Smooth muscle cell (in vitro differentiated cells): ENCODE data around the gene RPP40. TPM values are rescaled to one million over a fixed set of nuclear protein-coding genes. Genes with fewer than 3 reads are reported as not detected.

Experiments used
- DNase-seq: peaks from one replicate; lab custom pipeline; 2025; ENCODE audit not compliant: unreplicated experiment; lab: John Stamatoyannopoulos, UW
- H2AFZ ChIP-seq: fragments of 200-600 bp; sonication (generic); 2 replicates; pipeline ENCODE4 v1.6.0; 2016; ENCODE audit warnings: antibody characterized with exemption, low read depth, mild to moderate bottlenecking
- H3F3A ChIP-seq: fragments of 200-600 bp; sonication (generic); 2 replicates; pipeline ENCODE4 v1.6.0; 2017; ENCODE audit warnings: antibody characterized with exemption, low read depth
- H3K27ac ChIP-seq: fragments of 200-600 bp; sonication (generic); 2 replicates; pipeline ENCODE4 v1.5.1; 2016; ENCODE audit warnings: low read depth, mild to moderate bottlenecking
- H3K27me3 ChIP-seq: fragments of 200-600 bp; sonication (generic); 2 replicates; pipeline ENCODE4 v1.6.1; 2016; ENCODE audit warnings: low read depth, mild to moderate bottlenecking
- H3K36me3 ChIP-seq: fragments of 200-600 bp; sonication (generic); 2 replicates; pipeline ENCODE4 v1.5.1; 2016; ENCODE audit warnings: low read depth
- H3K4me1 ChIP-seq: fragments of 200-600 bp; sonication (generic); 2 replicates; pipeline ENCODE4 v1.5.1; 2016; ENCODE audit warnings: low read depth
- H3K4me2 ChIP-seq: fragments of 200-600 bp; sonication (generic); 2 replicates; pipeline ENCODE4 v1.6.0; 2016; ENCODE audit warnings: mild to moderate bottlenecking
- H3K4me3 ChIP-seq: fragments of 200-600 bp; sonication (generic); 2 replicates; pipeline ENCODE4 v1.5.1; 2016; ENCODE audit warnings: mild to moderate bottlenecking
- H3K79me2 ChIP-seq: fragments of 200-600 bp; sonication (generic); 2 replicates; pipeline ENCODE4 v1.6.0; 2016; ENCODE audit warnings: low read depth, mild to moderate bottlenecking
- H3K9ac ChIP-seq: fragments of 200-600 bp; sonication (generic); 2 replicates; pipeline ENCODE4 v1.6.0; 2016; ENCODE audit warnings: low read depth
- H3K9me3 ChIP-seq: fragments of 200-600 bp; sonication (generic); replicated peaks from 2 replicates; pipeline ENCODE4 v1.5.1; 2016; ENCODE audit warnings: low read depth
- H4K20me1 ChIP-seq: fragments of 200-600 bp; sonication (generic); 2 replicates; pipeline ENCODE4 v1.6.0; 2016; ENCODE audit warnings: low read depth
- WGBS: methylation state at CpG from one replicate; pipeline ENCODE4 v1.1.7; 2016; ENCODE audit warnings: low lambda C conversion rate; 5-methylcytosine and 5-hydroxymethylcytosine counted together
- polyA plus RNA-seq: library from polyadenylated mRNA; unstranded; fragments of >200 nt; fragmentation: Nextera tagmentation; extraction: Ambion mirVana; gene quantifications from 2 replicates; pipeline ENCODE4 v1.2.1, GENCODE V29; 2016
- total RNA-seq: library from RNA; depleted of rRNA; stranded (reverse); fragments of >200 nt; gene quantifications from 2 replicates; pipeline ENCODE4 v1.2.3, GENCODE V29; 2014
- TF ChIP-seq, protein P1 (sequence below): fragments of 200-600 bp; sonication (generic); IDR thresholded peaks from 2 replicates; pipeline ENCODE4 v1.5.1; 2017; ENCODE audit warnings: borderline replicate concordance, mild to moderate bottlenecking, antibody characterized with exemption; ENCODE audit not compliant: insufficient read depth, poor library complexity, severe bottlenecking

The RPP40 gene
- total and polyA plus RNA-seq, 2 experiments from 2014 or later: 6.7 to 7.7 TPM

DNA sequence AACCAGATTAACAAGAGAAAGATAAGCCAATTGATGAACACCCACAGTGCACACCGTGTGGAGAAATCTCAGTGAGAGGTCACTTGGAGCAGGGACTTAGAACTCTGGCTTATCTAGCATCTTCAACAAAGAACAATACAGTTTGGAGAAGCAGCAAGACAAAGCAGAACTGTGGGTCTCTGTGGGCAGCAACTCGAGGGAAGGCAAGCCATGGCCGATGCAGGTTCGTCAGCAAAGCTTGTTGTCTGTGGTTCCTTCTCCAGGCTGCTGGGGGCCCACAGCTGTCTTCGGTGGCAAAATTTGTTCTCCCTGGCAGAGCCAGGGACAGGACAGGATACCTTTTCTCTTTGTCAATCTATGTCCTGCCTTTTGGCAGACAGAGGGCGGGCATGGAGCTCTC lies 22.1 kb downstream of the RPP40 start:
- no peak for DNase-seq
- TF ChIP-seq, protein P1, sequence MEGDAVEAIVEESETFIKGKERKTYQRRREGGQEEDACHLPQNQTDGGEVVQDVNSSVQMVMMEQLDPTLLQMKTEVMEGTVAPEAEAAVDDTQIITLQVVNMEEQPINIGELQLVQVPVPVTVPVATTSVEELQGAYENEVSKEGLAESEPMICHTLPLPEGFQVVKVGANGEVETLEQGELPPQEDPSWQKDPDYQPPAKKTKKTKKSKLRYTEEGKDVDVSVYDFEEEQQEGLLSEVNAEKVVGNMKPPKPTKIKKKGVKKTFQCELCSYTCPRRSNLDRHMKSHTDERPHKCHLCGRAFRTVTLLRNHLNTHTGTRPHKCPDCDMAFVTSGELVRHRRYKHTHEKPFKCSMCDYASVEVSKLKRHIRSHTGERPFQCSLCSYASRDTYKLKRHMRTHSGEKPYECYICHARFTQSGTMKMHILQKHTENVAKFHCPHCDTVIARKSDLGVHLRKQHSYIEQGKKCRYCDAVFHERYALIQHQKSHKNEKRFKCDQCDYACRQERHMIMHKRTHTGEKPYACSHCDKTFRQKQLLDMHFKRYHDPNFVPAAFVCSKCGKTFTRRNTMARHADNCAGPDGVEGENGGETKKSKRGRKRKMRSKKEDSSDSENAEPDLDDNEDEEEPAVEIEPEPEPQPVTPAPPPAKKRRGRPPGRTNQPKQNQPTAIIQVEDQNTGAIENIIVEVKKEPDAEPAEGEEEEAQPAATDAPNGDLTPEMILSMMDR: no peak
- H4K20me1 ChIP-seq: no peaks in the 10 kb centered on the region
- no peaks in the 10 kb centered on the region for H3K27me3 ChIP-seq
- H3K4me2 ChIP-seq: no peak overlapping the region
- H2AFZ ChIP-seq: no peak overlapping the region
- H3K79me2 ChIP-seq: no peaks in the 10 kb centered on the region
- no peaks in the 10 kb centered on the region for H3K36me3 ChIP-seq
- H3K4me3 ChIP-seq: no peak overlapping the region
- no peaks in the 10 kb centered on the region for H3K9me3 ChIP-seq
- 77% methylated on average over 6 of the region's 6 CpGs for WGBS
- H3K27ac ChIP-seq: no peak overlapping the region
- H3K9ac ChIP-seq: no peak overlapping the region
- no peaks in the 10 kb centered on the region for H3F3A ChIP-seq
- H3K4me1 ChIP-seq: no peaks in the 10 kb centered on the region

DNA sequence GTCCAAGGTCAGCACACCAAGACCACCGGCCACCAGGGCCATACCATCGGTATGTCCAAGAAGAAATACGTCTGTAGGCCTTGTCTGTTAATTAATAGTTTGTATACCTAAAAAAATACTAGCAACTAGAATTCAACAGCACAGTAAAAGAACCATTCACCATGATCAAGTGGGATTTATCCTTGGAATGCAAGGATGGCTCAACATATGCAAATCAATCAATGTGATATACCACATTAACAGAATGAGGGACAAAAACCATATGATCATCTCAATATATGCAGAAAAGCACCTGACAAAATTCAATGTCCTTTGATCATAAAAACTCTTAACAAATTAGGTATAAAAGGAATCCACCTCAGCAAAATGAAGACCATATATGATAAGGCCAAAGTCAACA lies 24.4 kb downstream of the RPP40 start:
- Histone ChIP-seq H4K20me1 (no peaks in the 10 kb centered on the region), H3K36me3 (no peaks in the 10 kb centered on the region), H3K79me2 (no peaks in the 10 kb centered on the region), H3F3A (no peaks in the 10 kb centered on the region), H2AFZ (no peak overlapping the region), H3K9me3 (no peaks in the 10 kb centered on the region), H3K27me3 (no peaks in the 10 kb centered on the region), H3K4me1 (peaks cover 4% of the 10 kb centered on the region), H3K9ac (no peak overlapping the region), H3K4me3 (no peak overlapping the region), H3K4me2 (no peak overlapping the region), H3K27ac (no peak overlapping the region)
- no peak for DNase-seq
- TF ChIP-seq, protein P1: no peak
- 67% methylated on average over 3 of the region's 3 CpGs for WGBS

DNA sequence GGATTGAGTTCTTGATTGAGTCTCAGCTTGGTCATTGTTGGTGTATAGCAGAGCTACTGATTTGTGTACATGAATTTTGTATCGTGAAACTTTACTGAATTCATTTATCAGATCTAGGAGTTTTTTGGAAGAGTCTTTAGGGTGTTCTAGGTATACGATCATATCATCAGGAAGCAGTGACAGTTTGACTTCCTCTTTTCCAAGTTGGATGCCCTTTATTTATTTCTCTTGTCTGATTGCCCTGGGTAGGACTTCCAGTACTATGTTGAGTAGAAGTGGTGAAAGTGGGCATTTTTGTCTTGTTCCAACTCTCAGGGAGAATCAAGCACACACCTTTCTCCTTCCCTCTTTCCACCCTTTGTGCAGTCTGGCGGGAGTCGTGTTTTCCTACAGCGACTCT lies 26.4 kb downstream of the RPP40 start:
- H3K9ac ChIP-seq: no peak overlapping the region
- DNase-seq: no peak
- no peaks in the 10 kb centered on the region for H4K20me1 ChIP-seq
- no peak overlapping the region for H3K27ac ChIP-seq
- no peaks in the 10 kb centered on the region for H3K9me3 ChIP-seq
- H3K4me1 ChIP-seq: peaks cover 12% of the 10 kb centered on the region
- H3K27me3 ChIP-seq: no peaks in the 10 kb centered on the region
- 73% methylated on average over 5 of the region's 5 CpGs for WGBS
- H3K4me3 ChIP-seq: no peak overlapping the region
- H3K79me2 ChIP-seq: no peaks in the 10 kb centered on the region
- H3K36me3 ChIP-seq: no peaks in the 10 kb centered on the region
- H3F3A ChIP-seq: no peaks in the 10 kb centered on the region
- TF ChIP-seq, protein P1: no peak
- H2AFZ ChIP-seq: no peak overlapping the region
- H3K4me2 ChIP-seq: no peak overlapping the region

DNA sequence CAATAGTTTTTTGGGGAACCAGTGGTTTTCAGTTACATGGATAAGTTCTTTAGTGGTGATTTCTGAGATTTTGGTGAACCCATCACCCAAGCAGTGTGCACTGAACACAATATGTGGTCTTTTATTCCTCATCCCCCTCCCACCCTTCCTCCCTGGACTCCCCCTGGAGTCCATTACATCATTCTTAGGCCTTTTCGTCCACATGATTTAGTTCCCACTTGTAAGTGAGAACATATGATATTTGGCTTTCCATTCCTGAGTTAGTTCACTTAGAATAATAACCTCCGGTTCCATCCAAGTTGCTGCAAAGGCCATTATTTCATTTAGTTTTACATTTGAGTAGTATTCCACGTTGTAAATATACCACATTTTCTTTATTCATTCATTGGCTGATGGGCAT lies 28.3 kb downstream of the RPP40 start:
- no peak overlapping the region for H3K9ac ChIP-seq
- no peaks in the 10 kb centered on the region for H3F3A ChIP-seq
- H3K4me2 ChIP-seq: no peak overlapping the region
- no peak overlapping the region for H3K27ac ChIP-seq
- TF ChIP-seq, protein P1: no peak
- H3K27me3 ChIP-seq: no peaks in the 10 kb centered on the region
- no peaks in the 10 kb centered on the region for H4K20me1 ChIP-seq
- no peaks in the 10 kb centered on the region for H3K79me2 ChIP-seq
- H2AFZ ChIP-seq: no peak overlapping the region
- no peak for DNase-seq
- H3K4me1 ChIP-seq: peaks cover 12% of the 10 kb centered on the region
- H3K36me3 ChIP-seq: no peaks in the 10 kb centered on the region
- H3K4me3 ChIP-seq: no peak overlapping the region
- no peaks in the 10 kb centered on the region for H3K9me3 ChIP-seq
- 94% methylated on average over 3 of the region's 3 CpGs for WGBS
